Activated T-helper 1 cell treated with anti-CD3 and anti-CD28 coated beads, Interleukin-12 subunit alpha, Interleukin-12 subunit beta, Interleukin-2, Interleukin-4 antibody, amounts not matched to agents 30 ng/mL and 10 ng/mL and 1 ng/mL, durations not matched to agents 14 hours and 24 hours and 36 hours (primary cell): ENCODE results near the gene MED13L. TPM values are rescaled to one million over a fixed set of nuclear protein-coding genes. Genes with fewer than 3 reads are reported as not detected.

Source experiments
- DNase-seq: peaks from one replicate; pipeline ENCODE4 v3.0.0; 2021; ENCODE audit warnings: low spot score
- H3K27ac Mint-ChIP-seq: one replicate; pipeline ENCODE4 v1.8.0; 2021; ENCODE audit warnings: mild to moderate bottlenecking, mixed read lengths
- H3K27me3 Mint-ChIP-seq: one replicate; pipeline ENCODE4 v1.8.0; 2022; ENCODE audit warnings: mild to moderate bottlenecking, moderate library complexity, mixed read lengths; ENCODE audit not compliant: insufficient read depth
- H3K36me3 Mint-ChIP-seq: one replicate; pipeline ENCODE4 v1.8.0; 2021; ENCODE audit warnings: low read depth, mixed read lengths
- H3K4me1 Mint-ChIP-seq: one replicate; pipeline ENCODE4 v1.8.0; 2021; ENCODE audit warnings: low read depth, mixed read lengths
- H3K4me3 Mint-ChIP-seq: one replicate; pipeline ENCODE4 v1.8.0; 2021; ENCODE audit warnings: mild to moderate bottlenecking, moderate library complexity, mixed read lengths
- H3K9me3 Mint-ChIP-seq: one replicate; pipeline ENCODE4 v1.8.0; 2021; ENCODE audit warnings: mixed read lengths
- intact Hi-C: fragments of 100-400 bp; cut with micrococcal nuclease; formaldehyde crosslinking; loops from one replicate; pipeline ENCODE4 v1.15.1; 2024
- total RNA-seq: library from RNA; stranded (reverse); gene quantifications from 2 replicates; pipeline ENCODE4 v1.2.3, GENCODE V29; 2022

Gene MED13L
- total RNA-seq, 1 donor from 2014 or later: 66.1 TPM

- Mint-ChIP-seq H3K27ac (no peak overlapping the region), H3K4me3 (no peak overlapping the region), H3K36me3 (no peaks in the 10 kb centered on the region), H3K9me3 (no peaks in the 10 kb centered on the region), H3K4me1 (peaks cover 50% of the 10 kb centered on the region), H3K27me3 (peaks cover 2% of the 10 kb centered on the region)
- DNase-seq: no peak
- intact Hi-C loops: no loop called here
Measured at GRCh38 chr12:116169071-116169470, 108.4 kb downstream of the MED13L start.

- intact Hi-C loops: no loop called here
- no peak for DNase-seq
- H3K9me3 Mint-ChIP-seq: no peaks in the 10 kb centered on the region
Measured at GRCh38 chr12:116166306-116166705, 111.2 kb downstream of the MED13L start.

GRCh38 chr12:116165036-116165425 lies 112.5 kb downstream of the MED13L start:
- Mint-ChIP-seq H3K4me1 (peaks cover 34% of the 10 kb centered on the region), H3K27me3 (peaks cover 2% of the 10 kb centered on the region), H3K36me3 (no peaks in the 10 kb centered on the region), H3K9me3 (no peaks in the 10 kb centered on the region), H3K27ac (no peak overlapping the region), H3K4me3 (no peak overlapping the region)
- intact Hi-C loops: no loop called here
- DNase-seq: no peak

More at GRCh38 chr12:116166306-116166705, 111.2 kb downstream of the MED13L start:
- peaks cover 2% of the 10 kb centered on the region for H3K27me3 Mint-ChIP-seq
- no peaks in the 10 kb centered on the region for H3K36me3 Mint-ChIP-seq
- H3K4me1 Mint-ChIP-seq: peaks cover 30% of the 10 kb centered on the region
- no peak overlapping the region for H3K27ac Mint-ChIP-seq
- no peak overlapping the region for H3K4me3 Mint-ChIP-seq

- peaks cover 34% of the 10 kb centered on the region for H3K4me1 Mint-ChIP-seq
- intact Hi-C loops: no loop called here
Measured at GRCh38 chr12:116164250-116165035, 113.0 kb downstream of the MED13L start.

GRCh38 chr12:116162071-116162470 lies 115.4 kb downstream of the MED13L start:
- no peaks in the 10 kb centered on the region for H3K36me3 Mint-ChIP-seq
- no peak overlapping the region for H3K4me3 Mint-ChIP-seq
- H3K9me3 Mint-ChIP-seq: no peaks in the 10 kb centered on the region
- intact Hi-C loops: no loop called here
- peaks cover 2% of the 10 kb centered on the region for H3K27me3 Mint-ChIP-seq
- peaks cover 51% of the 10 kb centered on the region for H3K4me1 Mint-ChIP-seq
- DNase-seq: no peak
- H3K27ac Mint-ChIP-seq: no peak overlapping the region

More at GRCh38 chr12:116164250-116165035, 113.0 kb downstream of the MED13L start:
- no peaks in the 10 kb centered on the region for H3K9me3 Mint-ChIP-seq
- no peak for DNase-seq
- H3K27ac Mint-ChIP-seq: peak overlapping the region; percentile 29
- H3K27me3 Mint-ChIP-seq: peaks cover 2% of the 10 kb centered on the region
- H3K36me3 Mint-ChIP-seq: no peaks in the 10 kb centered on the region
- H3K4me3 Mint-ChIP-seq: no peak overlapping the region

GRCh38 chr12:116161588-116161987 lies 115.9 kb downstream of the MED13L start:
- no peak for DNase-seq
- Mint-ChIP-seq H3K36me3 (no peaks in the 10 kb centered on the region), H3K27ac (no peak overlapping the region), H3K9me3 (no peaks in the 10 kb centered on the region), H3K27me3 (peaks cover 2% of the 10 kb centered on the region), H3K4me3 (no peak overlapping the region), H3K4me1 (peaks cover 51% of the 10 kb centered on the region)
- intact Hi-C loops: no loop called here

- peaks cover 50% of the 10 kb centered on the region for H3K4me1 Mint-ChIP-seq
- H3K27me3 Mint-ChIP-seq: peaks cover 2% of the 10 kb centered on the region
Measured at GRCh38 chr12:116160883-116161458, 116.5 kb downstream of the MED13L start.

GRCh38 chr12:116160231-116160630 lies 117.3 kb downstream of the MED13L start:
- Mint-ChIP-seq H3K4me3 (no peak overlapping the region), H3K36me3 (no peaks in the 10 kb centered on the region), H3K9me3 (no peaks in the 10 kb centered on the region), H3K27ac (no peak overlapping the region), H3K4me1 (peaks cover 43% of the 10 kb centered on the region), H3K27me3 (no peaks in the 10 kb centered on the region)
- intact Hi-C loops: no loop called here
- no peak for DNase-seq

More at GRCh38 chr12:116160883-116161458, 116.5 kb downstream of the MED13L start:
- H3K36me3 Mint-ChIP-seq: no peaks in the 10 kb centered on the region
- no peaks in the 10 kb centered on the region for H3K9me3 Mint-ChIP-seq
- no peak for DNase-seq
- H3K27ac Mint-ChIP-seq: no peak overlapping the region
- intact Hi-C loops: no loop called here
- no peak overlapping the region for H3K4me3 Mint-ChIP-seq

GRCh38 chr12:116159593-116160200 lies 117.8 kb downstream of the MED13L start:
- intact Hi-C loops: no loop called here
- no peaks in the 10 kb centered on the region for H3K27me3 Mint-ChIP-seq
- H3K4me3 Mint-ChIP-seq: no peak overlapping the region
- no peak for DNase-seq
- peaks cover 37% of the 10 kb centered on the region for H3K4me1 Mint-ChIP-seq
- no peak overlapping the region for H3K27ac Mint-ChIP-seq
- no peaks in the 10 kb centered on the region for H3K36me3 Mint-ChIP-seq
- no peaks in the 10 kb centered on the region for H3K9me3 Mint-ChIP-seq

- no peak overlapping the region for H3K4me3 Mint-ChIP-seq
- no peaks in the 10 kb centered on the region for H3K36me3 Mint-ChIP-seq
- no peaks in the 10 kb centered on the region for H3K27me3 Mint-ChIP-seq
- no peak for DNase-seq
- peaks cover 33% of the 10 kb centered on the region for H3K4me1 Mint-ChIP-seq
- no peak overlapping the region for H3K27ac Mint-ChIP-seq
- no peaks in the 10 kb centered on the region for H3K9me3 Mint-ChIP-seq
- intact Hi-C loops: no loop called here
Measured at GRCh38 chr12:116159175-116159574, 118.3 kb downstream of the MED13L start.

GRCh38 chr12:116157845-116158267 lies 119.6 kb downstream of the MED13L start:
- no peaks in the 10 kb centered on the region for H3K9me3 Mint-ChIP-seq
- H3K4me3 Mint-ChIP-seq: no peak overlapping the region
- H3K4me1 Mint-ChIP-seq: peaks cover 40% of the 10 kb centered on the region
- intact Hi-C loops: loop anchor here (1.0 kb wide), 1 partner anchor 9 kb away; no protein-coding TSS in a partner anchor
- no peak overlapping the region for H3K27ac Mint-ChIP-seq
- H3K27me3 Mint-ChIP-seq: no peaks in the 10 kb centered on the region
- H3K36me3 Mint-ChIP-seq: no peaks in the 10 kb centered on the region
- no peak for DNase-seq

- intact Hi-C loops: loop anchor here (1.0 kb wide), 1 partner anchor 7 kb away; no protein-coding TSS in a partner anchor
- no peak for DNase-seq
- H3K4me1 Mint-ChIP-seq: peaks cover 52% of the 10 kb centered on the region
- no peaks in the 10 kb centered on the region for H3K9me3 Mint-ChIP-seq
- no peaks in the 10 kb centered on the region for H3K36me3 Mint-ChIP-seq
- no peak overlapping the region for H3K27ac Mint-ChIP-seq
- H3K27me3 Mint-ChIP-seq: no peaks in the 10 kb centered on the region
- H3K4me3 Mint-ChIP-seq: no peak overlapping the region
Measured at GRCh38 chr12:116156614-116157013, 120.9 kb downstream of the MED13L start.

- no peaks in the 10 kb centered on the region for H3K36me3 Mint-ChIP-seq
- DNase-seq: no peak
- H3K27ac Mint-ChIP-seq: no peak overlapping the region
- intact Hi-C loops: no loop called here
- no peak overlapping the region for H3K4me3 Mint-ChIP-seq
- H3K4me1 Mint-ChIP-seq: peaks cover 54% of the 10 kb centered on the region
- no peaks in the 10 kb centered on the region for H3K27me3 Mint-ChIP-seq
- no peaks in the 10 kb centered on the region for H3K9me3 Mint-ChIP-seq
Measured at GRCh38 chr12:116155383-116155782, 122.1 kb downstream of the MED13L start.
